Testis (tissue), 3 donors: ENCODE results near the gene TBC1D19. TPM values are rescaled to one million over a fixed set of nuclear protein-coding genes. Genes with fewer than 3 reads are reported as not detected.

Experiments used
- DNase-seq: peaks from one replicate; pipeline ENCODE4 v3.0.0-alpha.2; 2019
- H3K27ac ChIP-seq, 2 donors: fragments of 200-600 bp; sonication (generic); one replicate each; pipeline ENCODE4 v1.5.1; 2019
- H3K27me3 ChIP-seq: fragments of 200-600 bp; sonication (generic); one replicate; pipeline ENCODE4 v1.5.1; 2019
- H3K36me3 ChIP-seq: fragments of 200-600 bp; sonication (generic); one replicate; pipeline ENCODE4 v1.5.1; 2017; ENCODE audit warnings: low read depth; ENCODE audit errors: missing control alignments
- H3K4me1 ChIP-seq: fragments of 200-600 bp; sonication (generic); one replicate; pipeline ENCODE4 v1.5.1; 2019
- H3K4me3 ChIP-seq, 2 donors: fragments of 200-600 bp; sonication (generic); one replicate each; pipeline ENCODE4 v1.5.1; 2017 to 2019
- H3K9me3 ChIP-seq: fragments of 200-600 bp; sonication (generic); one replicate; pipeline ENCODE4 v1.5.1; 2017
- POLR2A ChIP-seq: fragments of 450-650 bp; IDR thresholded peaks from one replicate; pipeline ENCODE4 v1.6.1; 2017; ENCODE audit warnings: antibody characterized with exemption, mild to moderate bottlenecking, moderate library complexity
- WGBS, 2 donors: methylation state at CpG; one replicate each; pipeline ENCODE4 v1.1.5; 2018; 5-methylcytosine and 5-hydroxymethylcytosine counted together
- intact Hi-C: fragments of 100-400 bp; cut with DNase I; formaldehyde crosslinking; loops from one replicate; pipeline ENCODE4 v1.15.1; 2023; ENCODE audit warnings: low total_unique reads
- polyA plus RNA-seq: library from polyadenylated mRNA; stranded (reverse); fragments of 350-450 nt; fragmentation: Illumina TruSeq; extraction: RNeasy Lipid Tissue Mini Kit (QIAGEN cat#74804); gene quantifications from one replicate; pipeline ENCODE4 v1.2.3, GENCODE V29; 2014; ENCODE audit warnings: low read depth, low replicate concordance; ENCODE audit not compliant: insufficient read depth
- total RNA-seq, 2 donors: library from RNA; depleted of rRNA; stranded (reverse); fragments of >200 nt; gene quantifications; one replicate each; pipeline ENCODE4 v1.2.3, GENCODE V29; 2016
- TF ChIP-seq, protein P1 (sequence below), 3 experiments: fragments of 450-650 bp in 2 of 3; fragments of 200-600 bp in 1 of 3; sonication (generic) in 1 of 3; IDR thresholded peaks; one replicate each; pipeline ENCODE4 v1.5.1; 2016 to 2019; ENCODE audit warnings: antibody characterized with exemption in 3 of 3, mild to moderate bottlenecking in 2 of 3, moderate library complexity in 1 of 3

TBC1D19 gene
- total and polyA plus RNA-seq, 3 donors from 2014 or later, result 5.7 to 20.2 (median 13.9) TPM

DNA sequence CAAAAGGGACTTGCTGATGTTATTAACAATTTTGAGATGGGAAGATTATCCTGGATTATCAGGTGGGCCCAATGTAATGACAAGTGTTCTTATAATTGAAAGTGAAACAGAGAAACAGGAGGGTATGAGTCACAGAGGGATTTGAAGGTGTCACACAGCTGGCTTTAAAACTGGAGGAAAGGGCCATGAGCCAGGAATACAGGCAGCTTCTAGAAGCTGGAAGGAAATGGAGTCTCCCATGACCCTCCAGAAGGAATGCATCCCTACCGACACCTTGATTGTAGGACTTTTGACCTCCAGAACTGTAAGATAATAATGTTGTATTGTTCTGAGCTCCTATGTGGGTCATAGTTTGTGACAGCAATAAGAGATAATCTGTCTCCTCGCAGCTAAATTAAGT, 178.8 kb downstream of the TBC1D19 start:
- no peaks in the 10 kb centered on the region for H3K27me3 ChIP-seq
- H3K36me3 ChIP-seq, result no peaks in the 10 kb centered on the region
- intact Hi-C loops, result no loop called here
- TF ChIP-seq, protein P1, sequence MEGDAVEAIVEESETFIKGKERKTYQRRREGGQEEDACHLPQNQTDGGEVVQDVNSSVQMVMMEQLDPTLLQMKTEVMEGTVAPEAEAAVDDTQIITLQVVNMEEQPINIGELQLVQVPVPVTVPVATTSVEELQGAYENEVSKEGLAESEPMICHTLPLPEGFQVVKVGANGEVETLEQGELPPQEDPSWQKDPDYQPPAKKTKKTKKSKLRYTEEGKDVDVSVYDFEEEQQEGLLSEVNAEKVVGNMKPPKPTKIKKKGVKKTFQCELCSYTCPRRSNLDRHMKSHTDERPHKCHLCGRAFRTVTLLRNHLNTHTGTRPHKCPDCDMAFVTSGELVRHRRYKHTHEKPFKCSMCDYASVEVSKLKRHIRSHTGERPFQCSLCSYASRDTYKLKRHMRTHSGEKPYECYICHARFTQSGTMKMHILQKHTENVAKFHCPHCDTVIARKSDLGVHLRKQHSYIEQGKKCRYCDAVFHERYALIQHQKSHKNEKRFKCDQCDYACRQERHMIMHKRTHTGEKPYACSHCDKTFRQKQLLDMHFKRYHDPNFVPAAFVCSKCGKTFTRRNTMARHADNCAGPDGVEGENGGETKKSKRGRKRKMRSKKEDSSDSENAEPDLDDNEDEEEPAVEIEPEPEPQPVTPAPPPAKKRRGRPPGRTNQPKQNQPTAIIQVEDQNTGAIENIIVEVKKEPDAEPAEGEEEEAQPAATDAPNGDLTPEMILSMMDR (IDR thresholded peaks at IDR 0.05), result no peak
- TF ChIP-seq POLR2A, result no peak
- no peaks in the 10 kb centered on the region for H3K4me1 ChIP-seq
- no peak overlapping the region for H3K4me3 ChIP-seq
- no peak for DNase-seq
- H3K9me3 ChIP-seq, result no peaks in the 10 kb centered on the region
- 63 to 78% methylated on average over 2 of the region's 2 CpGs for WGBS, 2 donors
- H3K27ac ChIP-seq, result no peak overlapping the region

DNA sequence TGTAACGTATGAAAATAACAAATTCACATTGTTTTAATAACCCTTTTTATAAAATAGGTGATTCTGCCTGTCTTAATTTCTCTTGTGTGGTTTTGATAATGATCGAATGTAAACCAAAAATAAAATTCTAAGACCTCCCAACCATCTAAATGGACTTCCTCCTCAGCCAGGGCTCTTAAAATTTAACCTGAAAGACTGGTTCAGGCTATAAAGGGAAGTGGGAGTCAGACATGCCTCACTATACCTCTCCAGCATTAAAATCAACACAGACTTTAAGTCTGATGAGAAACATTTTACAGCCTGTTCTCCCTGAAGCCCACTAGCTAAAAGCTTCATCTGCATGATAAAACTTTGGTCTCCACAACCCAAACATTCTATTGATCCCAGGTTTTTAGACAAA, 179.2 kb downstream of the TBC1D19 start:
- H3K4me1 ChIP-seq, result no peaks in the 10 kb centered on the region
- 74 to 78% methylated on average over 2 of the region's 2 CpGs for WGBS, 2 donors

DNA sequence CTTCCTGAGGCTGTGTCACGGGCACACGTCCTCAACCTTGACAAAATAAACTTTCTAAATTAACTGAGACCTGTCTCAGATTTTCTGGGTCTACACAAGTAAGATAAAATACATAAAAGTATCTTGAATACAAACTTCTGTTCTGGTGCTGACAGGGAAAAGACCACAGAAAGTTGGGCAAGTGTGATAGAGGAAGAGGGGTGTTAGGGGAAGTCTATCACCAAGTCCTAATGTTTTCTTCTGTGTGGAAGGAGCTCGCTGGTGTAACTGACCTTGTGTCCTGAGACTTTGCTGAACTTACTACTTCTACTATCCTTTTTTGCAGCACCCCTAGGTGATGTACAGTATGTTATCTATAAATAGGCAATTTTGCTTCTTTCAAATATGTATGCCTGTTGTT, 179.8 kb downstream of the TBC1D19 start:
- intact Hi-C loops, result no loop called here
- WGBS, 2 donors, result 82 to 92% methylated on average over 3 of the region's 3 CpGs
- TF ChIP-seq, protein P1 (IDR thresholded peaks at IDR 0.05), result no peak

More for the DNA sequence above, 179.2 kb downstream of the TBC1D19 start:
- intact Hi-C loops, result no loop called here
- H3K9me3 ChIP-seq, result no peaks in the 10 kb centered on the region
- H3K4me3 ChIP-seq, result no peak overlapping the region
- H3K27ac ChIP-seq, result no peak overlapping the region
- H3K27me3 ChIP-seq, result no peaks in the 10 kb centered on the region
- H3K36me3 ChIP-seq, result no peaks in the 10 kb centered on the region
- DNase-seq, result no peak
- TF ChIP-seq, protein P1 (IDR thresholded peaks at IDR 0.05), result no peak
- no peak for TF ChIP-seq POLR2A

DNA sequence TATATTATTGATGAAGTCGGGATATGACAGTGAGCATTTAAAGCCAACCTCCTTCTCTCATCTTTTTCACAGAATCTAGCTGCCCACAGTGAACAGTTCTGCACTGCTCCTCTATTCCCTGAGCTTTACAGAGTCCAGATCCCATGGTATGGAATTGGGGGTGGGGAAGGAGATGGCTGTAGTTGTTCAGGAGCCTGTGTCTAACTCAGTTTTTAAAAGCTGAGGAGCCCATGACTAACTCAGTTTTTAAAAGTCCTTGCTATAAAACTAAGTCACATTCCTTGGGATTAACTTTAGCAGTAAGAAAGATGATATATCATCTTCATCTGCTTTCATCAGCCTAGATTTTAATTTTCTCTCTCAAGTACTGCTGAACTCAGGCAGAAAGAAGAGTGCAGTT, 180.3 kb downstream of the TBC1D19 start:
- intact Hi-C loops, result no loop called here
- Histone ChIP-seq H3K27me3 (no peaks in the 10 kb centered on the region), H3K36me3 (no peaks in the 10 kb centered on the region), H3K4me3 (no peak overlapping the region), H3K4me1 (no peaks in the 10 kb centered on the region), H3K27ac (no peak overlapping the region), H3K9me3 (no peaks in the 10 kb centered on the region)
- DNase-seq, result no peak
- 92 to 100% methylated on average over 1 of the region's 1 CpG for WGBS, 2 donors
- no peak for TF ChIP-seq POLR2A
- TF ChIP-seq, protein P1 (IDR thresholded peaks at IDR 0.05), result no peak

More for the DNA sequence above, 179.8 kb downstream of the TBC1D19 start:
- Histone ChIP-seq H3K9me3 (no peaks in the 10 kb centered on the region), H3K4me3 (no peak overlapping the region), H3K27me3 (no peaks in the 10 kb centered on the region), H3K4me1 (no peaks in the 10 kb centered on the region), H3K36me3 (no peaks in the 10 kb centered on the region), H3K27ac (no peak overlapping the region)
- no peak for DNase-seq

DNA sequence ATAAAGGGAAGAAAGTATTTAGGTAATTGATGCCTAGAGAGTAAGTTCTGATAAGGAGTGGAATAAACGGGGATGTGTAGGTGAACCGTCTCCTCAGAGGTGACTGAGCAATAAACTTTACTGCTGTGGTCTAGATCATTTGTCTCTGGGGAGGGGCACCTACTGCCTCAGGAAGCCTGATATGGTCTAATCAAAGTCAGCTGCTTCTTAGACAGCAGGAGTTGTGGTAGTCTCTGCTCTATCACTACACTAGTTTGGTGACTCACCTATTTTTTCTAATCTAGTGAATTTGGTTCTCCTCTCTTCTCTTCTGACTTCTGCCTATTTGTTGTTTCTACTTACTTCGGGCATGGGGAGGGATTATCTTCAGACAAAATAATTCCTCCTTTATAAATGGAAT, 181.6 kb downstream of the TBC1D19 start:
- Histone ChIP-seq H3K4me3 (no peak overlapping the region), H3K4me1 (no peaks in the 10 kb centered on the region), H3K36me3 (no peaks in the 10 kb centered on the region), H3K27ac (no peak overlapping the region), H3K9me3 (no peaks in the 10 kb centered on the region), H3K27me3 (no peaks in the 10 kb centered on the region)
- 86 to 89% methylated on average over 3 of the region's 3 CpGs for WGBS, 2 donors
- TF ChIP-seq POLR2A, result no peak
- TF ChIP-seq, protein P1 (IDR thresholded peaks at IDR 0.05), result no peak
- intact Hi-C loops, result no loop called here
- no peak for DNase-seq
